OCI-M2 (cell line): Measurements from ENCODE around the gene TMEM233.
A peak's percentile ranks its signal among the peaks of the same experiment; 100 is the strongest.
"Not testable (repeated sequence)": the region's sequence is repeated elsewhere in the genome, so short reads cannot be mapped to it uniquely, and the experiment has no call there.

Experiments
- DNase-seq: peaks from one replicate; lab custom pipeline; 2025; ENCODE audit not compliant: unreplicated experiment; lab: John Stamatoyannopoulos, UW

Gene TMEM233

DNA sequence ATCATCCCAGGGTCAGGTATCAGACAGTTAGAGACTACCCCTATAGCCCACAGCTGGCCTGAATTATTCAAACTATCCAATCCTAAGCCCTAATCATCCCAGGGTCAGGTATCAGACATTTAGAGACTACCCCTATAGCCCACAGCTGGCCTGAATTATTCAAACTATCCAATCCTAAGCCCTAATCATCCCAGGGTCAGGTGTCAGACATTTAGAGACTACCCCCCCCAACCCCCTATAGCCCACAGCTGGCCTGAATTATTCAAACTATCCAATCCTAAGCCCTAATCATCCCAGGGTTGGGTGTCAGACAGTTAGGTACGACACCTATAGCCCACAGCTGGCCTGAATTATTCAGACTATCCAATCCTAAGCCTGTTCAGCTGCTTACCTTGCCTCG lies 63.4 kb downstream of the TMEM233 start:
- not testable (repeated sequence) for DNase-seq

DNA sequence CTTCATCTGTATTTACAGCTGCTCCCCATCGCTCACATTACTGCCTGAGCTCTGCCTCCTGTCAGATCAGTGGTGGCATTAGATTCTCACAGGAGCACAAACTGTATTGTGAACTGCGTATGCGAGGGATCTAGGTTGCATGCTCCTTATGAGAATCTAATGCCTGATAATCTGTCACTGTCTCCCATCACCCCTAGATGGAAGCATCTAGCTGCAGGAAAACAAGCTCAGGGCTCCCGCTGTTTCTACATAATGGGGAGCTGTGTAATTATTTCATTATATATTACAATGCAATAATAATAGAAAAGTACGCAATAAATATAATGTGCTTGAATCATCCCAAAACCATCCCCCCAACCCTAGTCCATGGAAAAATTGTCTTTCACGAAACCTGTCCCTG lies 64.6 kb downstream of the TMEM233 start:
- not testable (repeated sequence) for DNase-seq

DNA sequence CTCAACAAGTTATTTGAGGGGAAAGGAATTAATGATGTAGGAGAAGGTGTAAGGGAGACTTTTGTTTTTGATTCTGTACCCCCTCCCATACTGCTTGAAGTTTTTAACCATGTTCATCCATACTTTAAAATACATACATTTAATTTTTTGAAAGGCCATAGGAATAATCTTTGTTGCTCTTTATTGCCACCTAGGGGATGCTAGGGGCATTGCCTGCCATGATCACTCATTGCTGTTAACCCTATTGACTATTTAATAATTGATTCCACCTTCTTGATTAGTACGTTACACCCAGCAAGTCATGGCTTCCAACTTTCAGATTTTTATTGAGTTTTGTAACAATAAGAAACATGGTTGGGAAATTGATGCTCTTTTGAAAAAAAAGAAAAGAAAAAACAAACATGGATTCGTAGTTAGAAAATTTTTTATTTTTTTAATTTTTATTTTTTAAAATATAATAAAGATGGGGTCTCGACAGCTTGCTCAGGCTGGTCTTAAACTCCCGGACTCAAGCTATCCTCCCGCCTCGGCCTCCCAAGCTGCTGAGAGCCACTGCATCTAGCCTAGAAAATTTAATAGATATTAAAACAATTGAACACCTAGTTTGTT lies 65.8 kb downstream of the TMEM233 start:
- DNase-seq = no peak

DNA sequence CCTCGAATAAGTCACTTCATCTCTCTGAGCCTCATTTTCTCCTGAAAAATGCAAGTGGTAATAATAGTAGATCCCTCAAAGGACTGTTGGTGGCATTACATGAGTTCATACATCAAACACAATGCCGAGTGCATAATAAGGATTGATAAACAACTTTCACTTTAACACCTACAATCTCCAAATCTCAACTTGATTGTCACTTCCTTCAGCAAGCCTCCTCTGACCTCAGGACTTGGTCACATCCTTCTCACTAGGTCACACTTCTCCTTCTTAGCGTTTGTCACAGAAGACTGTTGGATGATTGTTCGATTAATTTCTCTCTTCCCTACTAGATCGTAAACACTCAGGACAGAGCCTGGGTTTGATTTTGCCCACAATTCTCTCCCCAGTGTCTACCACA lies 66.5 kb downstream of the TMEM233 start:
- no peak for DNase-seq

DNA sequence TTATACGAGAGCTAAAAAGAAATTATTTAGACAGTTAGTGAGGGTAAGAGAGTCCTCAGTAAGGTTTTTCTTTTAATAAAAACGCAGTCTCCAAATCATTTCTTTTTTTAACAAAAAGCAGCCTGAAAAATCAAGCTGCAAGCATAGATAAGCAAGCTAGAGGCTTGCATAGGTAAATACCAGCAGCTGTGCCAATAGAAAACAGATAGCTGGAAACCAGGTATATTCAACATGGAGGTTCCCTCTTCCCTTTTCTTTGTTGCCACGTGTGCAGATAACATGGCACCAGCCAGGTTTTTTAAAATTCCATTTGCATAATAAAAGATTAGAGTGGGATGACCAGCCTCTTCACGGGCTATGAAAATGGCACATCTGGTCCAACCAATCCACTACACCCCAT lies 68.3 kb downstream of the TMEM233 start:
- DNase-seq = no peak

DNA sequence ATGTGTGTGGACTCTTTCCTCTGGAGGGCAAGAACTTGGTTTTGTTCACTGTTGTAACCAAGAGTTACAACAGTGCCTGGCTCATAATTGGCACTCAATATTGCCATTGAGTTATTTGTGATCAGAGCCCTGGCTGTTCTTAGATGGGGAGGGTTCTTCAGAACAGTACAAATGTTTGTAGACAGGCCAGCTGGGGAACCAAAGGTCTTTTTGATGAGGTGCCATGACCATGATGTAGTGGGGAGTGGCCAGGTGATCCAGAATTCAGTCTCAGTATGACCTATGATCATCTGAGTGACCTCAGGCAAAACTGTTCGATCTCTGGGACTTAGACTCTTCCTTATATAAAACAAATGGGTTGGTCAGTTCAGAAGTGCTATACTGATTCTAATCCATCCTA lies 71.1 kb downstream of the TMEM233 start:
- no peak for DNase-seq

DNA sequence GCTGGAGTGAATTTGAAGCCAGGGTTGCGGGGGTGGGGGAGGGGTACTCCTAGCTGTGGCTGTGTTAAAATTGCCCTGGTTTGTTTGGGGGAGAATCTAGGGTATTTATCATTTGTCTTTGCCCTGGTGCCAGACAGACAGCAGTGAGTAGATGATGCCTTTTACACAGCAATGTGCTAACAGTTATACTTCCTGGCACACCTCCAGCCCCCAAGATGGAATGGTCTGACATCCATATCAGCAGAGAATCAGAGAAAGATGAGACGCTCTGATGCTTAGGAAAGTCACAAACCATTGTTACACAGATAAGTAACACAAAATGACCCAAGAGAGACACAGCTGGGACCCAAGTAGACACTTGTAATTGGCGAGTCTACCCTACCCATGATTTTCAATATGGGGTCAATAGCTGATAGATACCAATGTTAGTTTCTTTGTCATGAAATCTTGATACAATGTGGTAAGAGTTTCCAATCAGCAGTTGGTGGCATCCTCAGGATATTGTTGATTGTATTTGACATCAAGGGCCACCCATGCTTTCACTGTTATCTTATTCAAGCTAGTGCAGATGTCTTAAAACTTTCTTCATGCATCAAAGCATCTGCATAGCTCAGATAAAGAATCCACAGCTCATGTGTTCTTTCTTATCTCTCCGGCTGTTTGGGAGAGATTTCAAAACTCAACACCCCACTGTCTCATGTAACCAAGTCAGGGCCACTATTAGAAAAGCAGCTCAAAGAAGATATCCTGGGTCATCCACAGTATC lies 71.8 kb downstream of the TMEM233 start:
- peak; percentile 64 for DNase-seq

DNA sequence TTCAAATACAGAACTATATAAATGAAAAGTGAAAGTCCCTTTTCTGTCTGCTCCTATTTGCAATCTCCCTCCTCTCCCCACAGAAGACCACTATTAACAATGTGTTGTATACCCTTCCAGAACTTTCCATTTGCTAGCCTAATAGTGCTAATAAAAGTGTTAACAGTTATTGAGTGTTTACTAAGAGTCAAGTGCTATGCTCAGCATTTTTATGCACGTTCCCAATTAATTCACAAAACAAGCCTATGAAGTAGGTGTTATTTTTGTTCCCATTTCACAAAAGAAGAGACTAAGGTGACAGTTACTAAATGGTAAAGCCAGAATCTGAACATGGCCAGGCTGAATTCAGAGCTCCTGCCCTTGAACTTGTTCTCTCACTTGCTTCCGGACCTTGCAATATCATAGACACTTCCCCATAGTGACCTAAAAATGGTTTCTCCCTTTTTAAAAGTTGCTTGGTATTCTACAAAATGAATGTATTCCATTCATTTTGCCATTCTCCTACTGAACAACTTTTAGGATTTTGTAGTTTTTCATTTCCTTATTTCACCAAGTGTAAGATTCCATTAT lies 72.7 kb downstream of the TMEM233 start:
- no peak for DNase-seq

DNA sequence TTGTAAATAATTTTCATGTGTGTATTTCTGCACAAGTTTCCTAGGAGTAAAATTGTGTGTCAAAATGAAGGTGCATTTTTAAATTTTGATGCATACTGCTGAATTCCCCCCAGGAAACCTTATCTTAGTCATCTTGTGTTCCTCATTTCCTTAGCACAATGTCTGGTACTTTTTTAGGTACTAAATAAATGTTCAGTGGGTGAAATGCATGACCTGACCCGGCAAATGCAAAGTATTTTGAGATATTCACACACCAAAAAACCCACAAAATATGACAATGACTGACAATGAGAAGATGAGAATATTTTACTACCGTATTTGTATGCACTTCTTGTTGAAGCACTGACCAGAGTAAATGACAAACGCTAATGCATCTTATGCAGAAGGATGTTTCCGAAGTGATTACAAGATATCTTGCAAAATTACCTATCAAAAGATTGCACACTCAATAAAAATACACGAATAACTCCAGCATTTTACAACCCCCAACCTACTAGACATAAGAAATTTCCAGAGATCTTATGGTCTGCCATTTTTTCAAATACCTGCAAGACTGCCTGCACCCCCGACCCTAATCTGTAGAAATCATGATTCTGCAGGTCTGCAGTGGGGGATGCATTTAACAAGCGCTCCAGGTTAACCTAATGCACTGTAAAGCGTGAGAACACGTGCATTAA lies 73.5 kb downstream of the TMEM233 start:
- DNase-seq = no peak

DNA sequence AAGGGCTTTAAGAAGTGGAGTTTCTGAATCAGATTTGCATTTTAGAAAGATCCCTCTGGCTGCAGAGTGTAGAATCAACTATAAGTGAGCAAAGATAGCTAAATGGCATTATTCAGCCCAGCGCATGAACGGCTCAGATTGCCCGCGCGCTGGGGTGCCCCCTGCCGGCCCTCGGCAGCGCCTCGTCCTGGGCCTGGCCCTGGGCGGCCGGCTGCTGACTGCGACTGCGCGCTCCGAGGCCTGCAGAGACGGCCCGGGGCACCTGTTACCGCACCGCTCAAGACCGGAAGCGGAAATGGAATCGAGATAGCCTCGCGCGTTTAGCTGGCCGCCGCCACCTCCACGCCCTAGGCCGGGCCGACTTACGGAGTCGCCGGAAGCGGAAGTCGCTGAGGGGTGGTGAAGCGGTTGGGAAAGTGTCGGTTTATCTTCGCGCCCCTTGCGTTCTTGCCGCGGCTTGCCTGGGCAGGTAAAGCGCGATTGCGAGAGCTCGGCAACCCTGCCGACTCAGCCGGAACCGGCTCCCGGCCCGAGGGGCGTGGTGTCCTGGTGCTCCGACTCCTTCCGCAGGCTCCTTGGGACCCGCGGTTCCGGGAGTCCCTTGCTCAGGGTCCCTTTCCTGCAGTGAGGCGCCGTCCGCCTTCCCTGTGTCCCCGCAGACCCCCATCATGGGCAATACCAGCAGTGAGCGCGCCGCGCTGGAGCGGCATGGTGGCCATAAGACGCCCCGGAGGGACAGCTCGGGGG lies 74.2 kb downstream of the TMEM233 start, which contains the start of gene PRKAB1:
PRKAB1 (plus strand) TSS at position 557 of the 747 bp plus-strand sequence; CDS start at position 669, 112 bp downstream.
- DNase-seq = peak; percentile 52

DNA sequence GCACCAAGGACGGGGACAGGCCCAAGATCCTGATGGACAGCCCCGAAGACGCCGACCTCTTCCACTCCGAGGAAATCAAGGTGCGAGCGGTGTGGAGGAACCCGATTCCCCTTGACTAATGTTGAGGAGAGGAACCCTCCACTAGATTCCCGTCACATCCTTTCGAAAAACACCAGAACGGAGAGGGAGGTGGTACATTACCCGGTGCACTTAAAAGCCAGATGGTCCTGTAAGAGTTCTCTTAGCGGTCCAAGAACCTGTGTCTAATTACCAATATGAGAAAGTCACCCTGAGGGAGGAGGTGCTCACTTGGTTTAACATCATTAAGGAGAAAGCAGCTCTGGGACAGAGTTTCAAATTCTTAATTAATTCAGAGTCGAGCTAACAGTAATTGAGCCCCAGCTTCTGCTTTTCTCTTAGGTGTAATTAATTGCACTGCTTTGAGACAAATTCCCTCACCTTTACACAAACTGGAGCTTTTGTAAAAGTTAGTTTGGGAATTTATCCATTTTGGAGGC lies 74.8 kb downstream of the TMEM233 start:
- DNase-seq = no peak

DNA sequence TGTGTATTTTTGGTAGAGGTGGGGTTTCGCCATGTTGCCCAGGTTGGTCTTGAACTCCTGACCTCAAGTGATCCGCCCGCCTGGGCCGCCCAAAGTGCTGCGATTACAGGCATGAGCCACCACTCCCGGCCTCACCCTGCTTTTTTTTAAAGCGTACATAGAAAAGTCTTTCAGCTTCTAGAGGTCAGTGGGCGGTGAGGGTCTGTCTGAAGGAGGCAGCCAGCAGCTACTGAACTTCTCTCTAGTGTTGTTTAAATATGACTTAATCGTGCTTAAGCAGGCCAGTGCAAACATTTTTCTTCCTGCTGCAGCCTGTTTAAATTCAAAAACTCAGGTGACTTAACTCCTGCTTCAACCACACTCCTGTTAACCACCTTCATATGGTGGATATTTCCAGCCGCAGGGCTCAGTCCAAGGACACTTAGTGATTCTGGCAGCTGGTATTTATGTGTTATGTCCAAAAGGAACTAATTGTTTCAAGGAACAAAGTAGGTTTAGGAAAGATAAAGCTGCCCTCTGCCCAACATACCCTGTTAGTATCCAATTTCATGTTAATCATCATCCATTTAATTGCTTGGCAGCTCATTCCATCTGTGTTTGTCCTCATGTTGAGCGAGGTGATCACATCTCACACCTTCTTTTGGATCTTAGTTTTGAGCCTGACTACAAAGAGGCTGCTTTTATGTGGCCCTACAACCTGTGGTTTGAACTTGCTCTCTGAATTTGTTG lies 76.3 kb downstream of the TMEM233 start:
- no peak for DNase-seq

DNA sequence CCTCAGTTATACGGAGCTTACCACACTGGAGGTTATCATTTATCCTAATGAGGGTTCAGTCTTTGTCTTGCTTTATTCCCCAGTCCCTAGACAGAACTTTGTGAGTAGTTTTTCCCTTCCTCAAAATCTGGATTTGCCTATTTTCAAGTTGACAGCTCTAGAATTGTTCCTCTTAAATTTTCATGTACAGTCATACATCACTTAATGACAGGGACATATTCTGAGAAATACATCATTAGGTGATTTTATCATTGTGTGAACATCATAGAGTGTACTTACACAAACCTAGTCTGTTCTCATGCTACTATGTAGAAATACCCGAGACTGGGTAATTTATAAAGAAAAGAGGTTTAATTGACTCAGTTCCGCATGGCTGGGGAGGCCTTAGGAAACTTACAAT lies 77.5 kb downstream of the TMEM233 start:
- no peak for DNase-seq

DNA sequence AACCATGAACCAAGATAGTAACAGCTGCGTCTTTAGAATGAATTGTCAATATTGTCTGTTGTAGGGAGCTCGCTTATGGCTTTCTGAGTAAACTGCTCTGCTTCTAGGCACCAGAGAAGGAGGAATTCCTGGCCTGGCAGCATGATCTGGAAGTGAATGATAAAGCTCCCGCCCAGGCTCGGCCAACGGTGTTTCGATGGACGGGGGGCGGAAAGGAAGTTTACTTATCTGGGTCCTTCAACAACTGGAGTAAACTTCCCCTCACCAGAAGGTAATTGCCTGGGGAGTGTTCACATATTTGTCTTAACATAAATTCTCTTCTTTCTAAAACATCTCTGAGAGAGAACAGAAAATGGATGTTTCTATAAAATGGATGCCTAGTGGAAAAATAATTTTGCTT lies 78.6 kb downstream of the TMEM233 start:
- DNase-seq = no peak

DNA sequence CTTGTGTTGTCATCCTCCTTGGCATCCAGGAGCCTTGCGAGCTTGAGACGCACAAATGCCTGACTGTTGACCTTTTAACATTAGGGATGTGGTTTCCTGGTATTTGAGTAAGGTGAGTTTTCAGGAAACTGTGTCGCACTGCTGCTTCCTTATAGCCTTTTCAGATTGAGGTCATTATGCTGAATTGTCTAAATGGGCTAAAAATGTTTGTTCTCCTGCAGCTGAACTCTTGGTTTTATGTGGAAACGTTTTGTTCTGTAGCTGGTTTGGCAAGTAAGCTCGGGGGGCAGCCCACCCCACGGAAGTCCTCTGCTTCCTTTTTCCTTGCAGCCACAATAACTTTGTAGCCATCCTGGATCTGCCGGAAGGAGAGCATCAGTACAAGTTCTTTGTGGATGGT lies 80.1 kb downstream of the TMEM233 start:
- no peak for DNase-seq

DNA sequence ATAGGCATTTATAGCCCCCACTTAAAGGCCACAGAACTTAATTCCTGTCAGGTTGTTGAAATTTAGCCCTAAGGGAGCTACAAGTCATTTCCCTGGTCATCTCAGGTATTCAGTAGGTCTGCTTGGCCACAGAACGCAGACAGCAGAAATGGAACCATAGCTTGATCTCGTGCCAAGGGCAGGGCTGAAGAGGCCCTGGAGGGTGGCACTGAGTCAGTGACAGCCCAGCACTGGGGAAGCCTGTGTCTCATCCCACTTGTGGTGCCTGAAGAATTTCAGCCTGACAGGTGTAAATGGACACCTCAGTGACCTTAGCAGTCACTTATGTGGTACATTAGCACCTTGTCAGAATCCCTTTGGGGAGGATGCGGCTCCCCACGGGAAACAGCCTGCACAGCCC lies 81.0 kb downstream of the TMEM233 start:
- no peak for DNase-seq

DNA sequence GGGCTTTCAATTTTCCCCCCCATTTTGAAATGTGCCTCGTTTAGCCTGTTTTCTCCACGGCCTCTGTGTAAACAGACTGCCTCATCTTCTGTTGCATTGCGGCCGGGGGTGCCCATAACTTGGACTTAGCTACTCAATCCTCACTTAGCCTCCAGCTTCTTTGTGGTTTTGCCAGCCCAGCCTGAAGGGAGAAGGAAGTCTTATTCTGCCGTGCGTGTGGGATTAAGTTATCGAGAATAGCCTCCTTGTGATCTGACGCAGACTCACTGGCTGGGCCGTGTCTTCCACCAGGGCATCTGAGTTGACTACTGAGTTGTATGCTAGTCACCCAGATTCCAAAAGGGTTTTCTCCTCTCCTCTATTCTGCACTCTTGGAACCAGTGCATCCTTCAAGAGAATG lies 82.4 kb downstream of the TMEM233 start:
- no peak for DNase-seq

DNA sequence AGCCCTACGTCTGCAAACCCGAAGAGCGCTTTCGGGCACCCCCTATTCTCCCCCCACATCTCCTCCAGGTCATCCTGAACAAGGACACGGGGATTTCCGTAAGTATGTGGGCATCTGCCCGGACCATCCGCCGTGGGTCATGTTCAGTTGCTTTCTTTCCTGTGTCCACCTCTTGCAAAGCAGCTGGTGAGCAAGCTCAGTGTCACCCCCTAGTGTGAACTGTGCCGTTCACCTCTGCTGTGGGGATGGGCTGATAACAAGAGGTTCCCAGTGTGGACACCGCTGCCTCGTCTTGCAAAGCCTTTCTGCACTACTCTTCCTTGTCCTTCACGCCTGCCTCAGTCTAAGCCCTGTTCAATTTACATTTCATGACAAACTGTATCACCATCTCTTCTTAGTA lies 83.0 kb downstream of the TMEM233 start:
- DNase-seq = no peak

DNA sequence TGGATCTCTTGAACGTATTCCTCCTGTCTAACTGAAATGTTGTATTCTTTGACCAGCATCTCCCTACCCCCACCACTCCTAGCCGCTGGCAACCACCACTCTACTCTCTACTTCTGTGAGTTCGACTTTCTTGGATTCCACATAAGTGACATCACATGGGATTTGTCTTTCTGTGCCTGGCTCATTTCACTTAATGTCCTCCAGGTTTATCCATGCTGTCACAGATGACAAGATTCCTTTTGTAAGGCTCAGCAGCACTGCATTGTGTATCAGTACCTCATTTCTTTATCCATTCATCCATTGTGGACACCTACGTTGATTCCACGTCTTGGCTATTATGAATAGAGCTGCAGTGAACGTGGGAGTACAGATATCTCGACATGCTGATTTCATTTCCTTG lies 84.9 kb downstream of the TMEM233 start:
- no peak for DNase-seq

DNA sequence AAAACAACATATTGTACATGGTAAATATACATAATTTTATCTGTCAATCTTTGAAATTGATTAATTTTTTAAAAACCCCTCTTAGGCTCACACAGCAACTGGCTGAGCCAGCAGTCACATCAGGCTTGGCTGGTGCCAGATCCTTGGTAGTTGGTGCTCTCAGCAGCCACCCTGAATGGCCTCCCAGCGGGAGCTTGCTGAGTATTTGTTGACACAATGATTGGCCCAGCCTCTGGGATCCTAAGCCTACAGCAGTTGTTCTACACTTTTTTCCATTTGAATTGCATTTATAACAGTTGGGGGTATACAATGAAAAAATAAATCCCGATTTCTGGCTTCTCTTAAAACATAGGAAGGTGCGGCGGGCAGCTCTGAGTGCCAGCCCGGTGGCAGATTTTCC lies 85.5 kb downstream of the TMEM233 start:
- no peak for DNase-seq
